AG09309 (cell line): ENCODE measurements around the gene GM2A.

ENCODE experiments used
- DNase-seq: peaks from one replicate; pipeline ENCODE4 v3.0.0-alpha.2; 2010; ENCODE audit warnings: low read depth
- H3K4me3 ChIP-seq: 2 replicates; pipeline ENCODE4 v1.5.1; 2011; ENCODE audit warnings: mild to moderate bottlenecking, low read depth, low read length, moderate library complexity; ENCODE audit not compliant: control insufficient read depth
- CTCF ChIP-seq: IDR thresholded peaks from 2 replicates; pipeline ENCODE4 v1.5.1; 2011; ENCODE audit warnings: mild to moderate bottlenecking, low read depth, low read length, inconsistent platforms; ENCODE audit not compliant: insufficient read depth, control insufficient read depth; ENCODE audit errors: missing control alignments

The GM2A gene

GRCh38 chr5:151222054-151222789 lies 30.8 kb upstream of the GM2A start:
- TF ChIP-seq CTCF, result no peak
- H3K4me3 ChIP-seq, result no peak overlapping the region
- DNase-seq, result no peak

GRCh38 chr5:151222790-151223446 lies 30.1 kb upstream of the GM2A start:
- no peak for DNase-seq
- H3K4me3 ChIP-seq, result no peak overlapping the region
- no peak for TF ChIP-seq CTCF

GRCh38 chr5:151223447-151224264 lies 29.3 kb upstream of the GM2A start, which contains the start of gene CCDC69:
Gene CCDC69 (minus strand): TSS chr5:151224092. CDS start chr5:151223970, 122 bp downstream.
- DNase-seq, result no peak

GRCh38 chr5:151224372-151224771 lies 28.6 kb upstream of the GM2A start:
- no peak for DNase-seq
- TF ChIP-seq CTCF, result no peak
- no peak overlapping the region for H3K4me3 ChIP-seq

More at GRCh38 chr5:151223447-151224264, 29.3 kb upstream of the GM2A start, which contains the start of gene CCDC69:
- TF ChIP-seq CTCF, result peak; percentile 30
- H3K4me3 ChIP-seq, result peak within 1 kb of the TSS; percentile 60

GRCh38 chr5:151225071-151225470 lies 27.9 kb upstream of the GM2A start:
- DNase-seq, result no peak
- no peak overlapping the region for H3K4me3 ChIP-seq
- TF ChIP-seq CTCF, result no peak

- no peak for TF ChIP-seq CTCF
- no peak overlapping the region for H3K4me3 ChIP-seq
- DNase-seq, result no peak
Measured at GRCh38 chr5:151225475-151225874, 27.5 kb upstream of the GM2A start.
